Tibial artery (tissue), 4 donors: Measurements from ENCODE around the gene GAL.
"Not testable (repeated sequence)": the region's sequence is repeated elsewhere in the genome, so short reads cannot be mapped to it uniquely, and the experiment has no call there.

ENCODE experiments used
- DNase-seq, 2 donors: peaks; one replicate each; pipeline ENCODE4 v3.0.0-alpha.2; 2019
- H3K27ac ChIP-seq, 2 donors: fragments of 200-600 bp; sonication (generic) in 1 of 2; 1 replicate in 1 of 2; 2 replicates in 1 of 2; pipeline ENCODE4 v1.5.1; 2018 to 2019; ENCODE audit warnings: mild to moderate bottlenecking in 1 of 2
- H3K27me3 ChIP-seq, 2 donors: fragments of 200-600 bp; sonication (generic) in 1 of 2; one replicate each; pipeline versions ENCODE4 v1.5.1 to v1.6.0; 2016 to 2019
- H3K36me3 ChIP-seq, 3 donors: fragments of 200-600 bp; sonication (generic) in 2 of 3; one replicate each; pipeline ENCODE4 v1.5.1; 2016 to 2019; ENCODE audit warnings: mild to moderate bottlenecking in 2 of 3
- H3K4me1 ChIP-seq, 4 donors: fragments of 200-600 bp; sonication (generic) in 2 of 4; 1 replicate in 3 of 4; 2 replicates in 1 of 4; pipeline ENCODE4 v1.5.1; 2016 to 2019
- H3K4me3 ChIP-seq, 2 donors: fragments of 200-600 bp; sonication (generic) in 1 of 2; 1 replicate in 1 of 2; 2 replicates in 1 of 2; pipeline ENCODE4 v1.5.1; 2018 to 2019; ENCODE audit warnings: mild to moderate bottlenecking in 2 of 2
- H3K9me3 ChIP-seq, 3 donors: fragments of 200-600 bp; sonication (generic) in 1 of 3; one replicate each; pipeline ENCODE4 v1.5.1; 2016 to 2019
- intact Hi-C: fragments of 100-400 bp; cut with DNase I; formaldehyde crosslinking; loops from one replicate; pipeline ENCODE4 v1.15.0; 2023; ENCODE audit warnings: low total_unique reads
- TF ChIP-seq, protein P1 (sequence below), 2 experiments: fragments of 200-600 bp in 1 of 2; fragments of 450-650 bp in 1 of 2; IDR thresholded peaks; one replicate each; pipeline ENCODE4 v1.5.1; 2017 to 2019; ENCODE audit warnings: antibody characterized with exemption in 2 of 2, mild to moderate bottlenecking in 1 of 2, moderate library complexity in 1 of 2

Gene GAL, protein sequence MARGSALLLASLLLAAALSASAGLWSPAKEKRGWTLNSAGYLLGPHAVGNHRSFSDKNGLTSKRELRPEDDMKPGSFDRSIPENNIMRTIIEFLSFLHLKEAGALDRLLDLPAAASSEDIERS

DNA sequence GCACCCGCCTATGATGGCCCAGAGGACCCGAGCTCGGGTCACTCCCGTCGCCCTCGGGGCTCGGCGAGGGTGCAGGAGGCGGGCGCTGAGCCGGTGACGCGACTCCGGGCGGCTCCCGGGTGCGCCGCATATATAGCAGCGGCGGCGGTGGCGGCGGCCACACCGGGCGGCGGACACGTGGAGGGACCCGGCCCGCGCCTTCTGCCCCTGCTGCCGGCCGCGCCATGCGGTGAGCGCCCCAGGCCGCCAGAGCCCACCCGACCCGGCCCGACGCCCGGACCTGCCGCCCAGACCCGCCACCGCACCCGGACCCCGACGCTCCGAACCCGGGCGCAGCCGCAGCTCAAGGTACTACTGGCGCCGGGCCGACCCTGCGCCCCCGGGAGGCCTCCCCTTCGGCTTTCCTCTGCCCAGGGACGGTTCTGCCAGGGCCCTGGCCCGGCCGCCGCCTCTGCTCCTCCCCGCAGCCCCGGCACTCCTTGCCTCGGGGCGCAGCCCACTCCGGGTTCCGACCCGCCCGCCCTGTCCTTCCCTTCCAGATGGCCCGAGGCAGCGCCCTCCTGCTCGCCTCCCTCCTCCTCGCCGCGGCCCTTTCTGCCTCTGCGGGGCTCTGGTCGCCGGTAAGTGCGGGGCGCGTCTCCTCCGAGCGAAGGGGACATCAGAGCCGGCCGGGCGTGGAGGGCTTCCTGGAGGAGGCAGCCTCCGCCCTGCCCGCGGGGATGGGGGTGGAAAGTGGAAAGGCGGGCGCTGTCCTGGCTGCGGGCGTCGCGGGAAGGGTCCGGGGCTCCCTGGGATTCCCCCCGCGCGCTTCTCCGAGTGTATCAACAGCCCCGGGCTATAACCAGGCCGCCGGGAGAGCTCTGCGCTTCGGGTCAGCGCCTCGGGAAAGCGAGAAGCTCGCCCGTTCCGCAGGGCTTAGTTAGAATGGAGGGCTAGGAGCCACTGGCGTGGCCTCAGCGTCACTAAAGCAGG is at the start of gene GAL:
Gene GAL, plus strand, starts transcription at position 160 of the 972 bp plus-strand sequence. Its CDS starts 380 bp downstream, at position 540.
- intact Hi-C loops: no loop called here
- DNase-seq: no peak
- Histone ChIP-seq H3K27me3 (peaks cover 0 to 59% of the 10 kb centered on the region in 2 donors), H3K9me3 (no peaks in the 10 kb centered on the region), H3K4me1 (peaks cover 0 to 15% (median 12%) of the 10 kb centered on the region in 4 donors), H3K4me3 (peak within 1 kb of the TSS; percentile 10 to 40), H3K27ac (no peak within 1 kb of the TSS), H3K36me3 (no peaks in the 10 kb centered on the region)
- TF ChIP-seq, protein P1, sequence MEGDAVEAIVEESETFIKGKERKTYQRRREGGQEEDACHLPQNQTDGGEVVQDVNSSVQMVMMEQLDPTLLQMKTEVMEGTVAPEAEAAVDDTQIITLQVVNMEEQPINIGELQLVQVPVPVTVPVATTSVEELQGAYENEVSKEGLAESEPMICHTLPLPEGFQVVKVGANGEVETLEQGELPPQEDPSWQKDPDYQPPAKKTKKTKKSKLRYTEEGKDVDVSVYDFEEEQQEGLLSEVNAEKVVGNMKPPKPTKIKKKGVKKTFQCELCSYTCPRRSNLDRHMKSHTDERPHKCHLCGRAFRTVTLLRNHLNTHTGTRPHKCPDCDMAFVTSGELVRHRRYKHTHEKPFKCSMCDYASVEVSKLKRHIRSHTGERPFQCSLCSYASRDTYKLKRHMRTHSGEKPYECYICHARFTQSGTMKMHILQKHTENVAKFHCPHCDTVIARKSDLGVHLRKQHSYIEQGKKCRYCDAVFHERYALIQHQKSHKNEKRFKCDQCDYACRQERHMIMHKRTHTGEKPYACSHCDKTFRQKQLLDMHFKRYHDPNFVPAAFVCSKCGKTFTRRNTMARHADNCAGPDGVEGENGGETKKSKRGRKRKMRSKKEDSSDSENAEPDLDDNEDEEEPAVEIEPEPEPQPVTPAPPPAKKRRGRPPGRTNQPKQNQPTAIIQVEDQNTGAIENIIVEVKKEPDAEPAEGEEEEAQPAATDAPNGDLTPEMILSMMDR (IDR thresholded peaks at IDR 0.05): no peak

- intact Hi-C loops, DNase-seq, H3K27me3 ChIP-seq, H3K27ac ChIP-seq, H3K36me3 ChIP-seq, H3K9me3 ChIP-seq, H3K4me1 ChIP-seq, H3K4me3 ChIP-seq: not testable (repeated sequence)
Measured at GRCh38 chr11:68634606-68635005, 49.7 kb upstream of the GAL start.

GRCh38 chr11:68635172-68635571 is 49.2 kb upstream of the GAL start:
- H3K4me3 ChIP-seq, H3K27me3 ChIP-seq, H3K36me3 ChIP-seq, H3K4me1 ChIP-seq, H3K9me3 ChIP-seq, intact Hi-C loops, DNase-seq, H3K27ac ChIP-seq: not testable (repeated sequence)

DNA sequence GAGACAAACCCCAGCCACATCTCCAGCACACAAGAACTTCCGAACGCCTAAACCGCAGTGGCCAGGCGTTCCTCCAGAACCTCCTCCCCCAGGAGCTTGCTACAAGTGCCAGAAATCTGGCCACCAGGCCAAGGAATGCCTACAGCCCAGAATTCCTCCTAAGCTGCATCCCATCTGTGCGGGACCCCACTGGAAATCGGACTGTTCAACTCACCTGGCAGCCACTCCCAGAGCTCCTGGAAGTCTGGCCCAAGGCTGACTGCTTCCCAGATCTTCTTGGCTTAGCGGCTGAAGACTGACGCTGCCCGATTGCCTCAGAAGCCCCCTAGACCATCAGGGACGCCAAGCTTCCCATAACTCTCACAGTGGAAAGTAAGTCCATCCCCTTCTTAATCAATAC is 48.5 kb upstream of the GAL start:
- H3K4me1 ChIP-seq, intact Hi-C loops, H3K36me3 ChIP-seq, DNase-seq, H3K4me3 ChIP-seq, H3K9me3 ChIP-seq, H3K27ac ChIP-seq, H3K27me3 ChIP-seq: not testable (repeated sequence)

DNA sequence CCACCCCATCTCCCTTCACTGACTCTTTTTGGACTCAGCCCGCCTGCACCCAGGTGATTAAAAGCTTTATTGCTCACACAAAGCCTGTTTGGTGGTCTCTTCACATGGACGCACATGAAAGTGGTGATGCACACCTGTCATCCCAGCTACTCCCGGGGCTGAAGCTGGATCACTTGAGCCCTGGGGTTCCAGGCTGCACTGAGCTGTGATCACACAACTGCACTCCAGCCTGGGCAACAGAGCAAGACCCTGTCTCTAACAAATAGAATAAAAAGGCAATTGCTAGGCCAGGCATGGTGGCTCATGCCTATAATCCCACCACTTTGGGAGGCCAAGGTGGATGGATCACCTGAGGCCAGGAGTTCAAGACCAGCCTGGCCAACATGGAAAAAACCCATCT is 45.0 kb upstream of the GAL start:
- H3K4me3 ChIP-seq, H3K4me1 ChIP-seq, H3K27ac ChIP-seq, DNase-seq, intact Hi-C loops, H3K36me3 ChIP-seq, H3K9me3 ChIP-seq: not testable (repeated sequence)
- peaks cover 0 to 16% of the 10 kb centered on the region in 2 donors for H3K27me3 ChIP-seq

DNA sequence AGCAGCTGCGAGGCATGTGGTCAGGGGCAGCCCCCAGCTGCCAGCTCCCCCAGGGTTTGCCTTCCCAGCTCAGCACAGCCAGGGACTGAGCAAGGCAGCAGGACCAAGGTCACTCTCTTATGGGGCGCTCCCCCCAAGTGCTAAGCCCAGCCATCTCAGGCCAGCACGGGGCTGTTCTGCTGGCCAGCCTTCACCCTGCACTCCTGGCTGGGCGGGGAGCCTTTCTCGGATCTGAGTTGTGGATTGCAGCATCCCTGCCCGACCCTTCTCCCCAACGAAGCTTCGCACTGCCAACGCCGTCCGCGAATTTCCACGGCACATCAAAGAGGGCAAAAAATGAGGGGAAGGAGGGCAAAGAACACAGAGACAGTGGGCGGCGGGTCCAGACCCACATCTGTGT is 42.5 kb upstream of the GAL start:
- DNase-seq: no peak
- Histone ChIP-seq H3K36me3 (no peaks in the 10 kb centered on the region), H3K27me3 (peaks cover 0 to 20% of the 10 kb centered on the region in 2 donors), H3K9me3 (peaks cover 0 to 9% (median 6%) of the 10 kb centered on the region in 3 donors), H3K4me1 (no peaks in the 10 kb centered on the region), H3K4me3 (no peak overlapping the region), H3K27ac (no peak overlapping the region)
- intact Hi-C loops: no loop called here
- TF ChIP-seq, protein P1 (IDR thresholded peaks at IDR 0.05): no peak

DNA sequence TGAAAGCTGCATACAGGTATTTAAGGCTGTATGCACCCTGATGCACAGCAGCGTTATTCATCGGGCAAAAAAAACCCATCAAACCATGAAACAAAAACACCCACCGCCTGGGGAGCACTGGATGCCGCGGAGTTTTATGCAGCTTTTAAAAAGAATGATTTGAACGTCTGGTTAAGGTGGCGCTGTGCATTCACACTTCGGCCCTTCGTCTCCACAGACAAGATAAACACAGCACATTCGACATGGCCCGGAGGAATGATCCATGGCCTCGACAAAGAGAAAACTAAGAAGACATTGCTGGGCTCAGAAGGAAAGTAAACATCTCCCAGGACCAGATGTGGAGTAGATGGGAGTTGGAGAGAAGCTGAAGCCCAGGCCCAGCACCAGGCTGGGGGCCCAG is 40.8 kb upstream of the GAL start:
- H3K27ac ChIP-seq: no peak overlapping the region
- H3K4me1 ChIP-seq: no peaks in the 10 kb centered on the region
- intact Hi-C loops: no loop called here
- TF ChIP-seq, protein P1 (IDR thresholded peaks at IDR 0.05): no peak
- H3K27me3 ChIP-seq: peaks cover 0 to 20% of the 10 kb centered on the region in 2 donors
- H3K36me3 ChIP-seq: no peaks in the 10 kb centered on the region
- DNase-seq: no peak
- H3K4me3 ChIP-seq: no peak overlapping the region
- peaks cover 0 to 16% (median 16%) of the 10 kb centered on the region in 3 donors for H3K9me3 ChIP-seq
